SKM-1 treated with dmso at 0.1 percent for 144 hours (cell line): Measurements from ENCODE around the gene ANXA11.
"Not testable (repeated sequence)": the region's sequence is repeated elsewhere in the genome, so short reads cannot be mapped to it uniquely, and the experiment has no call there.

ENCODE experiments used
- DNase-seq: peaks from one replicate; lab custom pipeline; 2025; ENCODE audit not compliant: unreplicated experiment; lab: John Stamatoyannopoulos, UW

Gene ANXA11

GRCh38 chr10:80205477-80206276, at the start of gene ANXA11:
Gene ANXA11, minus strand, starts transcription at chr10:80205537. Its CDS starts 32,676 bp downstream, at chr10:80172861.
- DNase-seq = peak; percentile 76

GRCh38 chr10:80254726-80255125, 49.4 kb upstream of the ANXA11 start:
- not testable (repeated sequence) for DNase-seq

- not testable (repeated sequence) for DNase-seq
Measured at GRCh38 chr10:80253963-80254271, 48.6 kb upstream of the ANXA11 start.

GRCh38 chr10:80253266-80253962, 48.1 kb upstream of the ANXA11 start:
- DNase-seq = peak; percentile 85

- no peak for DNase-seq
Measured at GRCh38 chr10:80252296-80252887, 47.1 kb upstream of the ANXA11 start.

- not testable (repeated sequence) for DNase-seq
Measured at GRCh38 chr10:80251703-80252280, 46.5 kb upstream of the ANXA11 start.

- not testable (repeated sequence) for DNase-seq
Measured at GRCh38 chr10:80250399-80250798, 45.1 kb upstream of the ANXA11 start.

GRCh38 chr10:80249906-80250305, 44.6 kb upstream of the ANXA11 start:
- DNase-seq = not testable (repeated sequence)

GRCh38 chr10:80247611-80248010, 42.3 kb upstream of the ANXA11 start:
- not testable (repeated sequence) for DNase-seq

- DNase-seq = not testable (repeated sequence)
Measured at GRCh38 chr10:80244371-80244770, 39.0 kb upstream of the ANXA11 start.

- not testable (repeated sequence) for DNase-seq
Measured at GRCh38 chr10:80242341-80242740, 37.0 kb upstream of the ANXA11 start.

- not testable (repeated sequence) for DNase-seq
Measured at GRCh38 chr10:80236457-80236856, 31.1 kb upstream of the ANXA11 start.

- not testable (repeated sequence) for DNase-seq
Measured at GRCh38 chr10:80234331-80235235, 29.2 kb upstream of the ANXA11 start.

GRCh38 chr10:80233871-80234270, 28.5 kb upstream of the ANXA11 start:
- not testable (repeated sequence) for DNase-seq

- not testable (repeated sequence) for DNase-seq
Measured at GRCh38 chr10:80226723-80227122, 21.4 kb upstream of the ANXA11 start.

- not testable (repeated sequence) for DNase-seq
Measured at GRCh38 chr10:80223031-80223419, 17.7 kb upstream of the ANXA11 start.

- not testable (repeated sequence) for DNase-seq
Measured at GRCh38 chr10:80218878-80219277, 13.5 kb upstream of the ANXA11 start.

GRCh38 chr10:80214368-80214982, 9.1 kb upstream of the ANXA11 start:
- DNase-seq = not testable (repeated sequence)

GRCh38 chr10:80212535-80213115, 7.3 kb upstream of the ANXA11 start:
- not testable (repeated sequence) for DNase-seq

- DNase-seq = no peak
Measured at GRCh38 chr10:80211786-80212185, 6.4 kb upstream of the ANXA11 start.
